Naive B cell (primary cell): ENCODE data around the gene SMO. TPM values are rescaled to one million over a fixed set of nuclear protein-coding genes. Genes with fewer than 3 reads are reported as not detected.
"Not testable (repeated sequence)": the region's sequence is repeated elsewhere in the genome, so short reads cannot be mapped to it uniquely, and the experiment has no call there.

Experiments
- ATAC-seq, 2 donors: fragments of 150-1000 bp; cut with Tn5 transposase; 2 replicates each; pipeline ENCODE4 v1.10.0; 2021; ENCODE audit warnings: low read depth in 2 of 2, mild to moderate bottlenecking in 2 of 2, moderate library complexity in 2 of 2
- DNase-seq: peaks from one replicate; pipeline ENCODE4 v3.0.0; 2022
- H3K27ac Mint-ChIP-seq, 6 donors: one replicate each; pipeline ENCODE4 v1.8.0; 2020 to 2022; ENCODE audit warnings: mild to moderate bottlenecking in 6 of 6, mixed read lengths in 6 of 6, moderate library complexity in 5 of 6, inconsistent platforms in 2 of 6
- H3K27me3 Mint-ChIP-seq, 3 donors: one replicate each; pipeline ENCODE4 v1.8.0; 2021 to 2022; ENCODE audit warnings: mixed read lengths in 3 of 3, mild to moderate bottlenecking in 1 of 3
- H3K36me3 Mint-ChIP-seq, 2 donors: one replicate each; pipeline ENCODE4 v1.8.0; 2020 to 2022; ENCODE audit warnings: mixed read lengths in 2 of 2, inconsistent platforms in 1 of 2, mild to moderate bottlenecking in 1 of 2
- H3K4me1 Mint-ChIP-seq, 3 donors: one replicate each; pipeline ENCODE4 v1.8.0; 2020 to 2022; ENCODE audit warnings: mixed read lengths in 3 of 3, inconsistent platforms in 1 of 3, mild to moderate bottlenecking in 1 of 3, moderate library complexity in 1 of 3
- H3K4me3 Mint-ChIP-seq, 8 donors: one replicate each; pipeline ENCODE4 v1.8.0; 2020 to 2022; ENCODE audit warnings: mild to moderate bottlenecking in 8 of 8, mixed read lengths in 8 of 8, moderate library complexity in 8 of 8, inconsistent platforms in 2 of 8
- H3K9me3 Mint-ChIP-seq, 7 donors: one replicate each; pipeline ENCODE4 v1.8.0; 2020 to 2022; ENCODE audit warnings: mixed read lengths in 7 of 7, mild to moderate bottlenecking in 5 of 7, inconsistent platforms in 2 of 7, moderate library complexity in 1 of 7
- polyA plus RNA-seq, 6 donors: library from polyadenylated mRNA; unstranded; fragments of 300-500 nt; fragmentation: Illumina TruSeq; gene quantifications; one replicate each; pipeline ENCODE4 v1.2.3, GENCODE V29; 2021; ENCODE audit warnings: low read depth in 6 of 6

The SMO gene
- polyA plus RNA-seq, 6 donors from 2014 or later, result 0.14 TPM; not detected in 5

GRCh38 chr7:129161524-129162225 lies 26.8 kb upstream of the SMO start:
- Mint-ChIP-seq H3K27ac (peak overlapping the region in 5 of 6 donors; percentile 76 to 89 (median 77)), H3K9me3 (peaks cover 0 to 5% (median 0%) of the 10 kb centered on the region in 7 donors), H3K4me1 (peaks cover 52 to 75% (median 72%) of the 10 kb centered on the region in 3 donors), H3K4me3 (peak overlapping the region in 5 of 8 donors; percentile 3 to 44 (median 32)), H3K36me3 (peaks cover 26 to 30% of the 10 kb centered on the region in 2 donors), H3K27me3 (no peaks in the 10 kb centered on the region)
- ATAC-seq (peak; percentile 37 to 45), DNase-seq (no peak)

DNA sequence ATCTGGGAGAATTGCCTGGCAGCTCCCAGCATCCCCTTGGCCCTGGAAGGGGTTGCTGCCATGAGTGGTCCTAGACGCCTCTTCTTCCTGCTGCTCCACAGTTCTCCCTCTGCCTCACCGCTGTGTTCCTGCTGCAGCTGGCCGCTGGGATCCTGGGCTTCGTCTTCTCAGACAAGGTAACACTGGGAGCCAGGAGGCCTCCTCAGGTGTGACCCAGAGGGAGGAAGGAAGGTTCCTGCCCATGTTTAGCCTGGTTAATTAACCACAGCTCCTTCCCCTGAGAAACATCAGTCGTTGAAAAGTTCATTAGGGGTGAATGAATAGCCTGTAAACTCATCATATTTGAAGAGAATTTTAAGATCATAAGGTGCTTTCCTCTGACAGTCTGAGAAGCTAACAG lies 25.7 kb upstream of the SMO start:
- peaks cover 19 to 36% of the 10 kb centered on the region in 2 donors for H3K36me3 Mint-ChIP-seq
- ATAC-seq (no peak), DNase-seq (no peak)
- no peaks in the 10 kb centered on the region for H3K27me3 Mint-ChIP-seq
- peaks cover 56 to 77% (median 73%) of the 10 kb centered on the region in 3 donors for H3K4me1 Mint-ChIP-seq
- peak overlapping the region; percentile 66 to 90 (median 89) for H3K27ac Mint-ChIP-seq
- peaks cover 0 to 5% (median 0%) of the 10 kb centered on the region in 7 donors for H3K9me3 Mint-ChIP-seq
- H3K4me3 Mint-ChIP-seq, result peak overlapping the region in 6 of 8 donors; percentile 32 to 85 (median 50)

- DNase-seq (no peak), ATAC-seq (no peak)
- no peaks in the 10 kb centered on the region for H3K9me3 Mint-ChIP-seq
- peak overlapping the region in 4 of 6 donors; percentile 33 to 89 (median 80) for H3K27ac Mint-ChIP-seq
- H3K27me3 Mint-ChIP-seq, result no peaks in the 10 kb centered on the region
- H3K4me1 Mint-ChIP-seq, result peaks cover 58 to 84% (median 81%) of the 10 kb centered on the region in 3 donors
- peak overlapping the region in 3 of 8 donors; percentile 9 to 21 (median 12) for H3K4me3 Mint-ChIP-seq
- H3K36me3 Mint-ChIP-seq, result peaks cover 9 to 27% of the 10 kb centered on the region in 2 donors
Measured at GRCh38 chr7:129163875-129164544, 24.4 kb upstream of the SMO start.

- DNase-seq (peak; percentile 46), ATAC-seq (peak; percentile 66 to 73)
- Mint-ChIP-seq H3K36me3 (peaks cover 9 to 27% of the 10 kb centered on the region in 2 donors), H3K27ac (peak overlapping the region; percentile 5 to 94 (median 88)), H3K4me3 (peak overlapping the region in 5 of 8 donors; percentile 1 to 83 (median 13)), H3K27me3 (no peaks in the 10 kb centered on the region), H3K9me3 (no peaks in the 10 kb centered on the region), H3K4me1 (peaks cover 45 to 80% (median 75%) of the 10 kb centered on the region in 3 donors)
Measured at GRCh38 chr7:129166745-129167144, 21.7 kb upstream of the SMO start.

- ATAC-seq, result no peak
- no peak for DNase-seq
- Mint-ChIP-seq H3K27me3 (no peaks in the 10 kb centered on the region), H3K4me3 (peak overlapping the region in 7 of 8 donors; percentile 47 to 85 (median 74)), H3K4me1 (peaks cover 34 to 75% (median 69%) of the 10 kb centered on the region in 3 donors), H3K27ac (peak overlapping the region in 4 of 6 donors; percentile 83 to 94 (median 88)), H3K36me3 (peaks cover 9 to 26% of the 10 kb centered on the region in 2 donors), H3K9me3 (no peaks in the 10 kb centered on the region)
Measured at GRCh38 chr7:129167817-129168216, 20.6 kb upstream of the SMO start.

- Mint-ChIP-seq H3K27me3 (no peaks in the 10 kb centered on the region), H3K36me3 (peaks cover 9 to 22% of the 10 kb centered on the region in 2 donors), H3K27ac (peak overlapping the region in 5 of 6 donors; percentile 56 to 87 (median 83)), H3K4me1 (peaks cover 28 to 70% (median 63%) of the 10 kb centered on the region in 3 donors), H3K4me3 (peak overlapping the region; percentile 66 to 95 (median 81)), H3K9me3 (no peaks in the 10 kb centered on the region)
- ATAC-seq (no peak), DNase-seq (no peak)
Measured at GRCh38 chr7:129168231-129169021, 20.0 kb upstream of the SMO start.

DNA sequence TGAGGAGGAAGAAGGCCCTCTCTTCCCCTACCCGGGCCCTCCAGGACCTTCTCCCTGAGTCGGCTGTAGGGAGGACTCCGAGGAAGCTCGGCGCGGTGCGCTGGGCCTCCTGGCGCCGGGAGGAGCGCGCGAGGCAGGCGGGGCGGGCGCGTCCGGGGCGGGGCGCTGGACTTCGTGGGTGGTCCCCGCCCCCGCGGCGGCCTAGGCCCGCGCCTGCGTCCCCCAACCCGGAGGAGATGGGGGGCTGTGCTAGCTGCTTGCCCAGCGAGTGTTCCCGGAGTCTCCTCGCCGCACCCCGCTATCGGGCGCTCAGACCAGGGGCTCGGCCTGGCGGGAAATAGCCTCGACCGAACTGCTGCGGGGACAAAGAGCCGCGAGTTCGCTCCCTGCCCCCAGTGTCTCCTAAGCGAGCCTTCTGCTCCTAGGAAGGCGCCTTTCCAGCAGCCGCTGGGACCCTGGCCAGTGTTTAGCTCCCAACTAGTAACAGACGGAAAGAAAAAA lies 19.2 kb upstream of the SMO start:
- H3K27ac Mint-ChIP-seq, result peak overlapping the region; percentile 54 to 95 (median 91)

DNA sequence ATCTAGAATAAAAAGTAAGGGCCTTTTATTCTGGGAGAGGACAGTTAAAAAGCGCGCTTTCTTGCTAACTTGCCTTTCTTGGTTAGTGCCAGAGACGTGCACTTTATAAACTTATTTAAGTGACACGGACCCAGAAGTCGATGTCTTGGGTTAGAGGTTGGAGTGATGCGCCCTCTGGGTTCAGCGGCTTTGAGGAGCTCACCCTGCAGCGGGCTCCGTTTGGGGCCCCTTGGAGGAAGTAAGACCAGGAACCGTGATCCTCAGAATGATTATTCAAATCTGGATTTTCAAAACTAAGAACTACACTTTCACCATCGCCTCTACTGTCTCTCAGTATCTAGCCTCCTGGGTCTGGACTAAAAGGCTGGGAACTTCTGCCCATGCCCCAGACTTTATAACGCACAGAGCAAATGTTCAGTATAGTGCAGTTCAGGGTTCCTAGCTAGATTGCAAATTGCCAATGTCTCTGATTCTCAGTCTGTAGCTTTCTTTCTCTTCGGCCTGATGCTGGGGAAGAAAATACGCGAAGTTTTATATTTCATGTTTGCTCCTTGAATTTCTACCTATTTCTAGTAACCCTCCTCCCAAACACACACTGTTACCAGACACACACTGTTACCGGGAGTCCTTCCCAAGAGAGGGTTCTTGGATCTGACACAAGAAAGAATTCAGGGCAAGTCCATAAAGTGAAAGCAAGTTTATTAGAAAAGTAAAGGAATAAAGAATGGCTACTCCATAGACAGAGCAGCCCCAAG lies 18.6 kb upstream of the SMO start:
- Mint-ChIP-seq H3K27me3 (no peaks in the 10 kb centered on the region), H3K9me3 (no peaks in the 10 kb centered on the region), H3K4me1 (peaks cover 24 to 64% (median 59%) of the 10 kb centered on the region in 3 donors), H3K27ac (peak overlapping the region; percentile 85 to 95 (median 92)), H3K36me3 (peaks cover 6 to 21% of the 10 kb centered on the region in 2 donors), H3K4me3 (peak overlapping the region; percentile 82 to 97 (median 94))
- peak; percentile 54 for DNase-seq
- peak; percentile 68 to 75 for ATAC-seq

More for the DNA sequence above, 19.2 kb upstream of the SMO start:
- ATAC-seq, result peak; percentile 56 to 63
- peaks cover 9 to 22% of the 10 kb centered on the region in 2 donors for H3K36me3 Mint-ChIP-seq
- no peaks in the 10 kb centered on the region for H3K27me3 Mint-ChIP-seq
- no peaks in the 10 kb centered on the region for H3K9me3 Mint-ChIP-seq
- peak overlapping the region; percentile 82 to 97 (median 94) for H3K4me3 Mint-ChIP-seq
- peak; percentile 49 for DNase-seq
- peaks cover 24 to 64% (median 59%) of the 10 kb centered on the region in 3 donors for H3K4me1 Mint-ChIP-seq

DNA sequence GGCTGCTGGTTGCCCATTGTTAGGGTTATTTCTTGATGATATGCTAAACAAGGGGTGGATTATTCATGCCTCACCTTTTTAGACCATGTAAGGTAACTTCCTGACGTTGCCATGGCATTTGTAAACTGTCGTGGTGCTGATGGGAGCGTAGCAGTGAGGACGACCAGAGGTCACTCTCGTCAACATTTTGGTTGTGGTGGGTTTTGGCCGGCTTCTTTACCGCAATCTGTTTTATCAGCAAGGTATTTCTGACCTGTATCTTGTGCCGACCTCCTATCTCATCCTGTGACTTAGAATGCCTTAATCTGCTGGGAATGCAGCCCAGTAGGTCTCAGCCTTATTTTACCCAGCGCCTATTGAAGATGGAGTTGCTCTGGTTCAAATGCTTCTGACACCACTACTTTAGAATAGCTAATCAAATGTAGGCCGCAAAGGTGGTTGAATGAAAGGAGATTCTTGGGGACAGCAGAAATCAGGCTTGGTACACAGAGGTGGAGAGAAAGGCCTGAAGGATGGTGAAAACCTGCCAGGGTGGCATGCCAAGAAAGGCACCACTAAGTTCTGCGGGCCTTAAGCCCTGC lies 17.9 kb upstream of the SMO start:
- Mint-ChIP-seq H3K9me3 (no peaks in the 10 kb centered on the region), H3K36me3 (peaks cover 0 to 16% of the 10 kb centered on the region in 2 donors), H3K27me3 (no peaks in the 10 kb centered on the region), H3K4me1 (peaks cover 24 to 58% (median 53%) of the 10 kb centered on the region in 3 donors), H3K4me3 (peak overlapping the region in 7 of 8 donors; percentile 82 to 97 (median 95)), H3K27ac (peak overlapping the region; percentile 85 to 95 (median 92))
- ATAC-seq (no peak), DNase-seq (no peak)

GRCh38 chr7:129173861-129174260 lies 14.6 kb upstream of the SMO start:
- H3K9me3 Mint-ChIP-seq, H3K27me3 Mint-ChIP-seq, ATAC-seq, DNase-seq, H3K36me3 Mint-ChIP-seq, H3K4me3 Mint-ChIP-seq: not testable (repeated sequence)
- Mint-ChIP-seq H3K27ac (peak overlapping the region in 1 of 6 donors; percentile 10), H3K4me1 (peaks cover 9 to 33% (median 24%) of the 10 kb centered on the region in 3 donors)

- Mint-ChIP-seq H3K36me3 (no peaks in the 10 kb centered on the region), H3K27me3 (no peaks in the 10 kb centered on the region), H3K27ac (peak overlapping the region in 2 of 6 donors; percentile 16 to 68), H3K9me3 (no peaks in the 10 kb centered on the region), H3K4me1 (peaks cover 0 to 8% (median 6%) of the 10 kb centered on the region in 3 donors), H3K4me3 (no peak overlapping the region)
- no peak for DNase-seq
- ATAC-seq, result no peak
Measured at GRCh38 chr7:129176916-129177710, 11.3 kb upstream of the SMO start.
